Epidermal melanocyte (primary cell): ENCODE measurements around the gene NALCN.

Source experiments
- DNase-seq: peaks from one replicate; pipeline ENCODE4 v3.0.0; 2011; ENCODE audit warnings: low spot score; ENCODE audit not compliant: insufficient read length

NALCN gene

GRCh38 chr13:101035119-101035620 is 381.1 kb downstream of the NALCN start:
- DNase-seq: no peak

GRCh38 chr13:101026736-101027398 is 389.4 kb downstream of the NALCN start:
- no peak for DNase-seq

- DNase-seq: no peak
Measured at GRCh38 chr13:101026328-101026727, 390.0 kb downstream of the NALCN start.

DNA sequence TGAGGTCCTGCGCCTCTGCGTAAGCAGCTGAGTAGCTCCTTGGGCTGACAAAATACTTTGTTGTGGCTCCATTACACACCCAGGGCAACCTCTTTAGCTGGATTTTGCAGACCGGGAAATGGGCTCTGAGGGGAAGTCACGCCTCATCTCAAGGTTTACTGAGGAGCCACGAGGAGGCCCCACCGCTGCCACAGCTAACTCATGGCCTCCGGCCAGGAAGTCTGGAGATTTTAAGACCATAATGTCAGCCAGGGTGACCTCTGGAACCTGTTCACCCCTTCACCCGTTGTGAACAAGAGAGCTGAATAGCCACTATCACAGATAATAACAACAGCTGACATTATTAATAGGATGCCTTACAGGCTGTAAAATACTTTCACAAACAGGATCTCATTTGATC is 390.4 kb downstream of the NALCN start:
- DNase-seq: no peak

- DNase-seq: no peak
Measured at GRCh38 chr13:101025519-101025918, 390.8 kb downstream of the NALCN start.

DNA sequence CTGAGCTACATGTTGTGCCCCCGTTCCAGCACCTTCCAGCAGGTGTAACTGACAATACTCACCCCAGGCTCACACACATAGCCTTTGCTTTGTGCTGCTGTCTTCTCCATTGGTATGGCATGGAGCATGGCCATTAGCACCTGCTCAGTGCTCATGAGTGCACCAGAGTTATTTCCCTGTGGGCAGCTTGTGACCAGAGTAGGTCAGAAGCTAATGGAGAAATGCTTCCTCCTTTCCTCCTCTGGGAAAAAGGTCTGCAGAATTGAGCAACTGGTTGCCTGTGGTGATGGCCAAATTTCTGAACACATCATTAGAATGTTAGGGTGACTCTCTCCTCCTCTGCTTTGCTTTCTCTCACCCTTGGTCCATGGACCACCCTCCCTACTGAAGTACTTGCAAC is 397.2 kb downstream of the NALCN start:
- no peak for DNase-seq

GRCh38 chr13:101018720-101019119 is 397.6 kb downstream of the NALCN start:
- no peak for DNase-seq

DNA sequence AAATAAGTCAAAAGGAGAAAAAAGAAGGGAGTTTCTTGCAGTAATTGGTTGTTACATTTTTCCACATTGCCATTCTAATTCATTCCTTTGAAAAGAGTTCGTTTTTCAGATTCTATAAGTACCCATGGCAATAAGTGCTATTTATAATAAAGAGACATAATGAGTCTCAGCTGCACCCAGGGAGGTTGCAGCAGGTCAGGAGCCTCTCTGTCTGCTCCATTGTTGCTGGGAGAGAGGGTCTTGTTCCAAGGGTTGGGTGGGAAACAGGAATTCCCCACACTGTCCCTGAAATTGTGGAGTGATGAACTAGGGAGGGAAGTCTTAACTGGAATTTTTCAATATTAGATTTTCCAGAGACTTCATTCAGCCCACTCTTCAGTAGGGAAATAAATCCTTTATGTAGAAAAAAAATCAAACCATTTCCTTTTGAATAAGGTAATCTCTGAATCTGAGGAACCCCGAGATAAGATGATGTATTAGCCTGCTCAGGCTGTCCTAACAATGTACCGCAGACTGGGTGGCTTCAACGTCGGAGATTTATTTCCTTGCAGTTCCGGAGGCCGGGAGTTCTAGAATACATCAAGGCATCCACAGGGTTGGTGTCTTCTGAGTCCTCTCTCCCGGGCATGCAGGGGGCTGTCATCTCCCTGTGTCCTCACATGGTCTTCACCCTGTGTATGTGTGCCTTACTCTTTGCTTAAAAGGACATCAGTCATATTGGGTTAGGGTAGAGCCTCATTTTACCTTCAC is 399.0 kb downstream of the NALCN start:
- DNase-seq: no peak

- no peak for DNase-seq
Measured at GRCh38 chr13:101016475-101016874, 399.8 kb downstream of the NALCN start.

DNA sequence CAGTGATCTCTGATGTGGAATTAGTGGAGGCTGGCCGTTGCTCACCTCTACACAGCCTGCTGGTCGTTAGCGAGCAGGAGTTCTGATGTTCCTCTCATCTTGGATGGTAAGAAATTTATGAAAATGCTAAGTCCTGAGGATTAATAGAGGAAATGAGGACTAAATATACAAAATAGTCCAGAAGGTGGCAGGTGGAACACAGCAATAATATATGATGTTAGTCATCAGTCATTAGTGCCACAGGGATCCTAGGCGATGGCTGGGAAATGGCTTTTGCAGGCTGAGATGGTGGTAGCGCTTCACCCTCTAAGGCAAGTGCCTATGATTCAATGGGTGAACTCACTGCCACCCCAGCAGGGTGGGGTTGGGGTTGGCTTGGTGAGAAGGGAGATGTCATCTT is 403.1 kb downstream of the NALCN start:
- no peak for DNase-seq

GRCh38 chr13:101010100-101010499 is 406.2 kb downstream of the NALCN start:
- DNase-seq: no peak

DNA sequence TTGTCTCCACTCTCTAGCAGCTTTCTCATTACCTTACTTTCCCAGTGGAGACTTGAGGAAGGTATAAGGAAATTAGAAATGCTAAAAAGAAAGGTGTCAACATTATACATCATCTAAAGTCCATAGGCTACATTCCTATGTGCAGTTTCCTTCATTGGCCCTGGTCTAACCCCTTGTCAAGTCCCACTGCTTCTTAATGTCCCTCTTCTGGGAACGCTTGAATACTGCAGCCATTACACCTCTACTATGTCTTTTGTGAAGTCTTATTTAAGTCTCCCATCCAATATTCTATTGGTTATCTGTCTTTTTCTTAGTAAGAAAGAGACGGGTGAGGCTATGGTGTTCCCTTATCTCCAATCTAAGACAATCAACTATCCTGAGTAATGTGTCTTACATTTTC is 409.1 kb downstream of the NALCN start:
- DNase-seq: no peak
